SK-N-MC (cell line): ENCODE data around the gene MROH8.

Experiments
- EZH2 ChIP-seq: fragments of 200-600 bp; sonication (generic); IDR thresholded peaks from one replicate; pipeline ENCODE4 v1.6.1; 2017; ENCODE audit warnings: antibody characterized with exemption
- POLR2AphosphoS5 ChIP-seq: IDR thresholded peaks from 2 replicates; pipeline ENCODE4 v1.6.1; 2012; ENCODE audit warnings: mild to moderate bottlenecking, low read depth, low read length, borderline replicate concordance

GRCh38 chr20:37158248-37158647, 21.1 kb downstream of the MROH8 start:
- TF ChIP-seq EZH2, result no peak
- TF ChIP-seq POLR2AphosphoS5, result no peak
